ENCODE results near the gene AMOT.

GRCh38 chrX:112851161-112851779 is 10.6 kb upstream of the AMOT start:
- TF ChIP-seq, protein P1, sequence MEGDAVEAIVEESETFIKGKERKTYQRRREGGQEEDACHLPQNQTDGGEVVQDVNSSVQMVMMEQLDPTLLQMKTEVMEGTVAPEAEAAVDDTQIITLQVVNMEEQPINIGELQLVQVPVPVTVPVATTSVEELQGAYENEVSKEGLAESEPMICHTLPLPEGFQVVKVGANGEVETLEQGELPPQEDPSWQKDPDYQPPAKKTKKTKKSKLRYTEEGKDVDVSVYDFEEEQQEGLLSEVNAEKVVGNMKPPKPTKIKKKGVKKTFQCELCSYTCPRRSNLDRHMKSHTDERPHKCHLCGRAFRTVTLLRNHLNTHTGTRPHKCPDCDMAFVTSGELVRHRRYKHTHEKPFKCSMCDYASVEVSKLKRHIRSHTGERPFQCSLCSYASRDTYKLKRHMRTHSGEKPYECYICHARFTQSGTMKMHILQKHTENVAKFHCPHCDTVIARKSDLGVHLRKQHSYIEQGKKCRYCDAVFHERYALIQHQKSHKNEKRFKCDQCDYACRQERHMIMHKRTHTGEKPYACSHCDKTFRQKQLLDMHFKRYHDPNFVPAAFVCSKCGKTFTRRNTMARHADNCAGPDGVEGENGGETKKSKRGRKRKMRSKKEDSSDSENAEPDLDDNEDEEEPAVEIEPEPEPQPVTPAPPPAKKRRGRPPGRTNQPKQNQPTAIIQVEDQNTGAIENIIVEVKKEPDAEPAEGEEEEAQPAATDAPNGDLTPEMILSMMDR (IDR thresholded peaks at IDR 0.05) = no peak
- TF ChIP-seq REST (IDR thresholded peaks at IDR 0.05; ENCODE audit: insufficient read depth in 1 of 2, low read depth in 2 of 2, low read length in 1 of 2) = no peak

Measured in Panc1 (cell line).